ENCODE data around the gene SERPINI1. TPM values are rescaled to one million over a fixed set of nuclear protein-coding genes. Genes with fewer than 3 reads are reported as not detected.

SERPINI1 gene
- total and polyA plus RNA-seq, 2 of the 8 experiments (the other 6 are each of a cell fraction or from before 2014, with no cell fraction given), result 5.3 to 9.9 TPM

DNA sequence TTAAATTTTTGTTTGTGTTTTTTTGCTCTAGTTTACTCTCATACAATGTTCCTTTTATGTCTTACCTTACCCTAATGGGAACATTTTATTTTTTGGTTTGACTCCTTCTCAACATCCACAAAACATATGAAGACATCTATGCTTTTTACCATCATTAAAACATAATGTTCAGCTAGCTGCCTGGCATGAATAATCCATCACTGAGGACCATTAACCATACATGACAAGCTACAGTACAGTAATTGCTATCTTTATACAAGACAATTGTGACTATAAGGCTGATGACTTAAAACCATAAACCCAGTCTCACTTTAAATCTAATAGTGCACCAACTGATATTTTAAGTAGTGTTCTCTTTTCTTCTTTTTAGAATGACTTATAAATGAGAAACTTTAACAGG is 13.7 kb downstream of the SERPINI1 start (continued):
- TF ChIP-seq ZNF274 (IDR thresholded peaks at IDR 0.05; ENCODE audit: borderline replicate concordance, extremely low read depth, low read length) (no peak), RBBP5 (IDR thresholded peaks at IDR 0.05; ENCODE audit: borderline replicate concordance, low read depth, low read length) (no peak)

Data from H1 (cell line).